IPS-18a (cell line): ENCODE data around the gene GLIS2.
A peak's percentile ranks its signal among the peaks of the same experiment; 100 is the strongest.

ENCODE experiments used
- H3K27ac ChIP-seq: one replicate; pipeline ENCODE4 v1.5.1; 2013; ENCODE audit warnings: low read length
- H3K27me3 ChIP-seq: one replicate; pipeline ENCODE4 v1.6.1; 2013; ENCODE audit warnings: mild to moderate bottlenecking, low read length; ENCODE audit not compliant: control insufficient read depth, insufficient read depth
- H3K36me3 ChIP-seq: one replicate; pipeline ENCODE4 v1.6.1; 2013; ENCODE audit warnings: low read depth, low read length; ENCODE audit not compliant: control insufficient read depth
- H3K4me1 ChIP-seq: one replicate; pipeline ENCODE4 v1.6.1; 2013; ENCODE audit warnings: low read depth, low read length; ENCODE audit not compliant: control insufficient read depth
- H3K4me3 ChIP-seq: one replicate; pipeline ENCODE4 v1.5.1; 2013; ENCODE audit warnings: low read length
- H3K9ac ChIP-seq: one replicate; pipeline ENCODE4 v1.6.1; 2013; ENCODE audit warnings: mild to moderate bottlenecking, low read length, moderate library complexity
- H3K9me3 ChIP-seq: one replicate; pipeline ENCODE4 v1.6.1; 2013; ENCODE audit warnings: low read depth, low read length; ENCODE audit not compliant: control insufficient read depth

GLIS2 gene

GRCh38 chr16:4315186-4316107 is at the start of gene GLIS2:
Gene GLIS2, plus strand, starts transcription at chr16:4316067. Its CDS starts 16,214 bp downstream, at chr16:4332281.
- peak within 1 kb of the TSS; percentile 48 for H3K9ac ChIP-seq
- H3K4me3 ChIP-seq, result peak within 1 kb of the TSS; percentile 65
- H3K9me3 ChIP-seq, result no peaks in the 10 kb centered on the region
- H3K4me1 ChIP-seq, result peaks cover 15% of the 10 kb centered on the region
- peaks cover 22% of the 10 kb centered on the region for H3K27me3 ChIP-seq
- no peak within 1 kb of the TSS for H3K27ac ChIP-seq
- no peaks in the 10 kb centered on the region for H3K36me3 ChIP-seq

GRCh38 chr16:4266372-4266771 is 49.5 kb upstream of the GLIS2 start:
- H3K36me3 ChIP-seq, result peaks cover 15% of the 10 kb centered on the region
- H3K4me1 ChIP-seq, result no peaks in the 10 kb centered on the region
- no peaks in the 10 kb centered on the region for H3K27me3 ChIP-seq
- H3K9ac ChIP-seq, result no peak overlapping the region
- H3K27ac ChIP-seq, result no peak overlapping the region
- no peaks in the 10 kb centered on the region for H3K9me3 ChIP-seq
- H3K4me3 ChIP-seq, result no peak overlapping the region

- Histone ChIP-seq H3K36me3 (peaks cover 6% of the 10 kb centered on the region), H3K4me1 (no peaks in the 10 kb centered on the region), H3K4me3 (no peak overlapping the region), H3K9me3 (no peaks in the 10 kb centered on the region), H3K9ac (no peak overlapping the region), H3K27ac (no peak overlapping the region), H3K27me3 (no peaks in the 10 kb centered on the region)
Measured at GRCh38 chr16:4270091-4270490, 45.8 kb upstream of the GLIS2 start.

GRCh38 chr16:4270595-4270994 is 45.3 kb upstream of the GLIS2 start:
- Histone ChIP-seq H3K27me3 (no peaks in the 10 kb centered on the region), H3K4me1 (no peaks in the 10 kb centered on the region), H3K4me3 (peak overlapping the region; percentile 91), H3K9me3 (no peaks in the 10 kb centered on the region), H3K27ac (no peak overlapping the region), H3K36me3 (peaks cover 6% of the 10 kb centered on the region), H3K9ac (peak overlapping the region; percentile 99)

GRCh38 chr16:4271176-4272113 is 44.4 kb upstream of the GLIS2 start:
- Histone ChIP-seq H3K27ac (peak overlapping the region; percentile 98), H3K4me1 (no peaks in the 10 kb centered on the region), H3K36me3 (peaks cover 3% of the 10 kb centered on the region), H3K9ac (peak overlapping the region; percentile 99), H3K4me3 (peak overlapping the region; percentile 91), H3K27me3 (no peaks in the 10 kb centered on the region), H3K9me3 (no peaks in the 10 kb centered on the region)

- H3K27me3 ChIP-seq, result no peaks in the 10 kb centered on the region
- peak overlapping the region; percentile 99 for H3K9ac ChIP-seq
- no peaks in the 10 kb centered on the region for H3K9me3 ChIP-seq
- peak overlapping the region; percentile 91 for H3K4me3 ChIP-seq
- H3K4me1 ChIP-seq, result no peaks in the 10 kb centered on the region
- H3K36me3 ChIP-seq, result no peaks in the 10 kb centered on the region
- H3K27ac ChIP-seq, result peak overlapping the region; percentile 93
Measured at GRCh38 chr16:4272114-4272956, 43.5 kb upstream of the GLIS2 start.

GRCh38 chr16:4273858-4274311 is 42.0 kb upstream of the GLIS2 start:
- H3K36me3 ChIP-seq, result no peaks in the 10 kb centered on the region
- no peaks in the 10 kb centered on the region for H3K4me1 ChIP-seq
- no peak overlapping the region for H3K27ac ChIP-seq
- H3K9me3 ChIP-seq, result no peaks in the 10 kb centered on the region
- H3K27me3 ChIP-seq, result no peaks in the 10 kb centered on the region
- H3K9ac ChIP-seq, result peak overlapping the region; percentile 82
- H3K4me3 ChIP-seq, result peak overlapping the region; percentile 91

- no peak overlapping the region for H3K9ac ChIP-seq
- no peak overlapping the region for H3K4me3 ChIP-seq
- no peaks in the 10 kb centered on the region for H3K4me1 ChIP-seq
- H3K27ac ChIP-seq, result no peak overlapping the region
- no peaks in the 10 kb centered on the region for H3K9me3 ChIP-seq
- no peaks in the 10 kb centered on the region for H3K27me3 ChIP-seq
- H3K36me3 ChIP-seq, result no peaks in the 10 kb centered on the region
Measured at GRCh38 chr16:4275861-4276260, 40.0 kb upstream of the GLIS2 start.

GRCh38 chr16:4277987-4278513 is 37.8 kb upstream of the GLIS2 start:
- H3K4me3 ChIP-seq, result no peak overlapping the region
- no peaks in the 10 kb centered on the region for H3K9me3 ChIP-seq
- H3K36me3 ChIP-seq, result no peaks in the 10 kb centered on the region
- H3K9ac ChIP-seq, result no peak overlapping the region
- no peaks in the 10 kb centered on the region for H3K27me3 ChIP-seq
- H3K4me1 ChIP-seq, result no peaks in the 10 kb centered on the region
- no peak overlapping the region for H3K27ac ChIP-seq

GRCh38 chr16:4280625-4281024 is 35.2 kb upstream of the GLIS2 start:
- no peaks in the 10 kb centered on the region for H3K36me3 ChIP-seq
- no peak overlapping the region for H3K27ac ChIP-seq
- H3K9me3 ChIP-seq, result no peaks in the 10 kb centered on the region
- no peak overlapping the region for H3K9ac ChIP-seq
- H3K4me1 ChIP-seq, result no peaks in the 10 kb centered on the region
- no peaks in the 10 kb centered on the region for H3K27me3 ChIP-seq
- no peak overlapping the region for H3K4me3 ChIP-seq
